Calu3 (cell line): ENCODE data around the gene HIBCH. TPM values are rescaled to one million over a fixed set of nuclear protein-coding genes. Genes with fewer than 3 reads are reported as not detected.

Experiments used
- BruUV-seq: library from RNA; stranded (reverse); fragments of 400-500 nt; replicated peaks from 2 replicates; lab custom pipeline; 2021; lab: Mats Ljungman, UMichigan
- CTCF ChIA-PET: fragments of 300-600 bp; sonication (Branson Sonifier 250); formaldehyde crosslinking; loops from one replicate; lab custom pipeline; 2022; ENCODE audit warnings: antibody characterized with exemption; lab: Charles Lee
- DNase-seq: peaks from one replicate; pipeline ENCODE4 v3.0.0; 2022
- H3K27ac Mint-ChIP-seq: one replicate; pipeline ENCODE4 v1.8.0; 2022; ENCODE audit warnings: mixed read lengths; ENCODE audit not compliant: unreplicated experiment
- H3K27me3 Mint-ChIP-seq: one replicate; pipeline ENCODE4 v1.8.0; 2022; ENCODE audit warnings: mixed read lengths; ENCODE audit not compliant: unreplicated experiment
- H3K36me3 Mint-ChIP-seq: one replicate; pipeline ENCODE4 v1.8.0; 2022; ENCODE audit warnings: mild to moderate bottlenecking, moderate library complexity, mixed read lengths; ENCODE audit not compliant: insufficient read depth, unreplicated experiment
- H3K4me1 Mint-ChIP-seq: one replicate; pipeline ENCODE4 v1.8.0; 2022; ENCODE audit warnings: mild to moderate bottlenecking, low read depth, mixed read lengths; ENCODE audit not compliant: unreplicated experiment
- H3K4me3 Mint-ChIP-seq: one replicate; pipeline ENCODE4 v1.8.0; 2022; ENCODE audit warnings: mild to moderate bottlenecking, low read depth, moderate library complexity, mixed read lengths; ENCODE audit not compliant: unreplicated experiment
- H3K9me3 Mint-ChIP-seq: one replicate; pipeline ENCODE4 v1.8.0; 2022; ENCODE audit warnings: low read depth, mixed read lengths; ENCODE audit not compliant: unreplicated experiment
- intact Hi-C: fragments of 100-400 bp; cut with micrococcal nuclease; formaldehyde crosslinking; loops from one replicate; pipeline ENCODE4 v1.10.0; 2022; ENCODE audit not compliant: unreplicated experiment
- total RNA-seq: library from RNA; stranded (reverse); gene quantifications from 2 replicates; pipeline ENCODE4 v1.2.3, GENCODE V29; 2022
- TF ChIP-seq, protein P1 (sequence below): fragments of 200-600 bp; IDR thresholded peaks from one replicate; pipeline ENCODE4 v1.8.0; 2022; ENCODE audit warnings: antibody characterized with exemption; ENCODE audit not compliant: unreplicated experiment

Gene HIBCH
- total RNA-seq, 1 experiment from 2014 or later, result 44.6 TPM

DNA sequence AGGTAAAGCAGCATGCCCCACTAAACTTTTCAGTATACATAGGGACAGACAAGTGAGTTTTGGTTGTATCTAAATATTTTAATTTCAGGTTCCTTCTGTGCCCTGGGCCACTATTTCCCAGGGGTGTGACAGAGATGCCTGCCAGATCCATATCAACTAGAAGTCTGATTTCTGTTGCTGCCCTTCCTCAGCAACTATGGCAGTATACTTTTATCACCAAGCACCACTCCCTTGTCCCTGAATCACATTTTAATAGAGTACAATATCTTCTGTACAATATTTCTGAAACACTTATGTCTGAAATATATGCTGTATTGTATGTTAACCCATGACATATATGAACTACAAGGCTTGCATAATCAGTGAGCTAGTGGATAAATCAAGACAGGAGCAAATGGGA lies 117.6 kb downstream of the HIBCH start:
- DNase-seq, result no peak
- Mint-ChIP-seq H3K27ac (no peak overlapping the region), H3K27me3 (no peaks in the 10 kb centered on the region), H3K36me3 (no peaks in the 10 kb centered on the region), H3K9me3 (no peaks in the 10 kb centered on the region), H3K4me1 (no peaks in the 10 kb centered on the region), H3K4me3 (no peak overlapping the region)
- CTCF ChIA-PET, result no interaction called here
- no TSS peak for BruUV-seq
- intact Hi-C loops, result no loop called here
- TF ChIP-seq, protein P1, sequence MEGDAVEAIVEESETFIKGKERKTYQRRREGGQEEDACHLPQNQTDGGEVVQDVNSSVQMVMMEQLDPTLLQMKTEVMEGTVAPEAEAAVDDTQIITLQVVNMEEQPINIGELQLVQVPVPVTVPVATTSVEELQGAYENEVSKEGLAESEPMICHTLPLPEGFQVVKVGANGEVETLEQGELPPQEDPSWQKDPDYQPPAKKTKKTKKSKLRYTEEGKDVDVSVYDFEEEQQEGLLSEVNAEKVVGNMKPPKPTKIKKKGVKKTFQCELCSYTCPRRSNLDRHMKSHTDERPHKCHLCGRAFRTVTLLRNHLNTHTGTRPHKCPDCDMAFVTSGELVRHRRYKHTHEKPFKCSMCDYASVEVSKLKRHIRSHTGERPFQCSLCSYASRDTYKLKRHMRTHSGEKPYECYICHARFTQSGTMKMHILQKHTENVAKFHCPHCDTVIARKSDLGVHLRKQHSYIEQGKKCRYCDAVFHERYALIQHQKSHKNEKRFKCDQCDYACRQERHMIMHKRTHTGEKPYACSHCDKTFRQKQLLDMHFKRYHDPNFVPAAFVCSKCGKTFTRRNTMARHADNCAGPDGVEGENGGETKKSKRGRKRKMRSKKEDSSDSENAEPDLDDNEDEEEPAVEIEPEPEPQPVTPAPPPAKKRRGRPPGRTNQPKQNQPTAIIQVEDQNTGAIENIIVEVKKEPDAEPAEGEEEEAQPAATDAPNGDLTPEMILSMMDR, result no peak

DNA sequence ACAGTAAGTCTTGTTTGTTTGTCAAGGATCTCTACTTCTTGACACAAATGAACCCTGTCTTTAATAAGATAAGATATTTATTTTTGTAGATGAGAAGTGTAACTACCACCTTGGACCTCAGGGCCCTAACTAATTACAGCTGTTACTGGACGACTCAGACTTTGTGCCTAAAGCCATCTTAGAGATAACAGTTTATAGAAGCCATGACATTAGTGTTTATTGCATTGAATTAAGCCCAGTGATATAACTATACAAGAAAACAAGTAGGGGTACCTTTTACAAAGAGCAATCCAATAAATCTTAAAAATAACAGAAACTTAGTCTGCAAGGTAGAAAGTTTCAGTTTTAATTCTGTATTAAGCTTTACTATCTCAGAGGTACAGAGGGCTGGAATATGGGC lies 119.0 kb downstream of the HIBCH start:
- H3K27me3 Mint-ChIP-seq, result no peaks in the 10 kb centered on the region
- TF ChIP-seq, protein P1, result no peak
- no peak for DNase-seq
- intact Hi-C loops, result no loop called here
- no TSS peak for BruUV-seq
- CTCF ChIA-PET, result no interaction called here
- no peaks in the 10 kb centered on the region for H3K9me3 Mint-ChIP-seq
- no peak overlapping the region for H3K4me3 Mint-ChIP-seq
- H3K36me3 Mint-ChIP-seq, result no peaks in the 10 kb centered on the region
- no peaks in the 10 kb centered on the region for H3K4me1 Mint-ChIP-seq
- no peak overlapping the region for H3K27ac Mint-ChIP-seq

DNA sequence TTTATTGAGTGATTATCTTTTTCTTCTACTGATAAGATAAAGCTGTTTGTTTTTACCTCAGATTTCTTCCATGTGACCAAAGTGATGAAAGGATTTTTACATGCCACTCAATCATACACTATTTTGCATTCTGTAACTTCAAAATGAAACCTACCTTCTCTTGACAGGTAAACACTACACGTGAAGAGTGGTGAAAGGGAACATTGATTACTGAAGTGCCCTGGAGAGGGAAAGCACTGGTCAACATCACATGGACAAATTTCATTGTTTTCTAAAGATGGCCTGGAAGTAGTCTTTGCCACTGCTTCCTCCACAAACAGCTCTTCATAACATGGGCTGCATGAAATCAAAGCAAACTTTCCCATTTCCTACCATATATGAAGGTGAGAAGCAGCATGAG lies 120.1 kb downstream of the HIBCH start:
- H3K9me3 Mint-ChIP-seq, result no peaks in the 10 kb centered on the region
- H3K4me1 Mint-ChIP-seq, result no peaks in the 10 kb centered on the region
- H3K27me3 Mint-ChIP-seq, result no peaks in the 10 kb centered on the region
- BruUV-seq, result no TSS peak
- no peaks in the 10 kb centered on the region for H3K36me3 Mint-ChIP-seq
- intact Hi-C loops, result no loop called here
- H3K4me3 Mint-ChIP-seq, result no peak overlapping the region
- CTCF ChIA-PET, result no interaction called here
- DNase-seq, result no peak
- no peak overlapping the region for H3K27ac Mint-ChIP-seq
- TF ChIP-seq, protein P1, result no peak

DNA sequence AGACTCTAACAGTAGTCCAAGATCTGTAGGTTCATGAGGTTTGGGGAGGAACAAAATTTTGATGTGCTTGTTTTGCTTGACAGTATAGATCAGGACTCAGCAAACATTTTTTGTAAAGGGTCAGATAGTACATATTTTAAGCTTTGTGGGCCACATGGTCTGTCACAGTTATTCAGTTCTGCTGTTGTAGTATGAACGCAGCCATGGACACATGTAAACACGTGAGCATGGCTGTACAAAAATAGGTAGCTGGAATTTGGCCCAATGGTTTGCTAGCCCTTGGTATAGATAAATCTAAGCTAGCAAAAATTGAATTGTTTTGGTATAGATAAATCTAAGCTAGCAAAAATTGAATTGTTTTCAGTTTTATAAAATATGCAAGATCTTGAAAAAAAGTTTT lies 120.5 kb downstream of the HIBCH start:
- Mint-ChIP-seq H3K36me3 (no peaks in the 10 kb centered on the region), H3K27ac (no peak overlapping the region), H3K27me3 (no peaks in the 10 kb centered on the region), H3K9me3 (no peaks in the 10 kb centered on the region), H3K4me3 (no peak overlapping the region), H3K4me1 (no peaks in the 10 kb centered on the region)
- DNase-seq, result no peak
- TF ChIP-seq, protein P1, result no peak
- intact Hi-C loops, result no loop called here
- CTCF ChIA-PET, result no interaction called here
- BruUV-seq, result no TSS peak
